Panc1 (cell line): ENCODE data around the gene NFATC1. TPM values are rescaled to one million over a fixed set of nuclear protein-coding genes. Genes with fewer than 3 reads are reported as not detected.

Experiments used
- ATAC-seq: fragments of 200-7000 bp; cut with Tn5 transposase; 2 replicates; pipeline ENCODE4 v1.9.1; 2020; ENCODE audit warnings: mild to moderate bottlenecking, moderate library complexity
- BruUV-seq: library from RNA; stranded (reverse); fragments of 400-500 nt; replicated peaks from 2 replicates; lab custom pipeline; 2021; lab: Mats Ljungman, UMichigan
- CTCF ChIA-PET: fragments of 300-600 bp; sonication (Branson Sonifier 250); formaldehyde crosslinking; loops from one replicate; lab custom pipeline; 2022; ENCODE audit warnings: antibody characterized with exemption; lab: Charles Lee
- POLR2A ChIA-PET: fragments of 300-600 bp; sonication (Branson Sonifier 250); formaldehyde crosslinking; loops from one replicate; lab custom pipeline; 2022; ENCODE audit warnings: antibody characterized with exemption; lab: Charles Lee
- DNase-seq: peaks from one replicate; pipeline ENCODE4 v3.0.0-alpha.2; 2010; ENCODE audit warnings: low read depth, low spot score
- H3K27ac ChIP-seq: 2 replicates; pipeline ENCODE4 v1.5.1; 2011; ENCODE audit warnings: mild to moderate bottlenecking, low read length, inconsistent platforms
- H3K27me3 ChIP-seq: fragments of 200-500 bp; sonication (Bioruptor generic); 2 replicates; pipeline ENCODE4 v1.6.0; 2014; ENCODE audit warnings: low read length, inconsistent platforms; ENCODE audit not compliant: control insufficient read depth, insufficient read depth
- H3K36me3 ChIP-seq: fragments of 200-500 bp; sonication (Bioruptor generic); 2 replicates; pipeline ENCODE4 v1.5.1; 2014; ENCODE audit warnings: inconsistent platforms, mild to moderate bottlenecking, low read length, moderate library complexity; ENCODE audit not compliant: control insufficient read depth, insufficient read depth
- H3K4me1 ChIP-seq: 2 replicates; pipeline ENCODE4 v1.5.1; 2011; ENCODE audit warnings: inconsistent platforms, mild to moderate bottlenecking, low read length, moderate library complexity; ENCODE audit not compliant: control insufficient read depth, insufficient read depth
- H3K4me3 ChIP-seq, 2 experiments: 2 replicates each; pipeline ENCODE4 v1.5.1; 2011 to 2012; ENCODE audit warnings: low read depth in 2 of 2, low read length in 2 of 2, mild to moderate bottlenecking in 2 of 2, inconsistent platforms in 1 of 2, moderate library complexity in 1 of 2
- H3K9me3 ChIP-seq: fragments of 200-500 bp; sonication (Bioruptor generic); 2 replicates; pipeline ENCODE4 v1.5.1; 2014; ENCODE audit warnings: low read depth, mild to moderate bottlenecking, inconsistent platforms, low read length, moderate library complexity; ENCODE audit not compliant: control insufficient read depth, insufficient read depth
- CTCF ChIP-seq: fragments of 450-650 bp; IDR thresholded peaks from 2 replicates; pipeline ENCODE4 v1.5.1; 2017; ENCODE audit warnings: mild to moderate bottlenecking
- POLR2AphosphoS5 ChIP-seq: IDR thresholded peaks from 2 replicates; pipeline ENCODE4 v1.6.1; 2012; ENCODE audit warnings: mild to moderate bottlenecking, low read depth, low read length, moderate library complexity
- REST ChIP-seq, 2 experiments: IDR thresholded peaks; 2 replicates each; pipeline ENCODE4 v1.6.1; 2011 to 2012; ENCODE audit warnings: low read depth in 2 of 2, control low read depth in 1 of 2, low read length in 1 of 2, mild to moderate bottlenecking in 1 of 2, moderate library complexity in 1 of 2; ENCODE audit not compliant: insufficient read depth in 1 of 2
- SIN3A ChIP-seq: IDR thresholded peaks from 2 replicates; pipeline ENCODE4 v1.6.1; 2012; ENCODE audit warnings: low read depth, mild to moderate bottlenecking, low read length, moderate library complexity, borderline replicate concordance; ENCODE audit not compliant: insufficient read depth
- TCF7L2 ChIP-seq: IDR thresholded peaks from 2 replicates; pipeline ENCODE4 v1.6.1; 2011; ENCODE audit warnings: mild to moderate bottlenecking, low read depth, low read length, inconsistent platforms
- in situ Hi-C: cut with HindIII; loops from 2 replicates; pipeline ENCODE4 v1.10.0; 2016; ENCODE audit warnings: low sequenced_read_pairs, low pct_unique_long_range_greater_than_20kb
- intact Hi-C: fragments of 100-400 bp; cut with micrococcal nuclease; formaldehyde crosslinking; loops from one replicate; pipeline ENCODE4 v1.10.0; 2022; ENCODE audit not compliant: unreplicated experiment
- total RNA-seq: library from RNA; stranded (reverse); gene quantifications from one replicate; pipeline ENCODE4 v1.2.1, GENCODE V29; 2021; ENCODE audit not compliant: unreplicated experiment

NFATC1 gene
- total RNA-seq, 1 experiment from 2014 or later, result 30.8 TPM

- no peaks in the 10 kb centered on the region for H3K9me3 ChIP-seq
- no peaks in the 10 kb centered on the region for H3K36me3 ChIP-seq
- no peak for ATAC-seq
- in situ Hi-C loops (no loop called here), intact Hi-C loops (no loop called here)
- no peak for DNase-seq
- H3K4me1 ChIP-seq, result no peaks in the 10 kb centered on the region
- H3K27me3 ChIP-seq, result no peaks in the 10 kb centered on the region
- ChIA-PET CTCF (no interaction called here), POLR2A (interaction anchor here (0.6 kb wide), 1 partner anchor 412 kb away, joined by 7 read pairs; no protein-coding TSS in a partner anchor)
- no peak for TF ChIP-seq POLR2AphosphoS5
- TF ChIP-seq REST (IDR thresholded peaks at IDR 0.05; ENCODE audit: insufficient read depth in 1 of 2, low read depth in 2 of 2, low read length in 1 of 2), result no peak
- no peak for TF ChIP-seq CTCF
- no peak for TF ChIP-seq SIN3A
- no peak for TF ChIP-seq TCF7L2
- BruUV-seq, result no TSS peak
- H3K27ac ChIP-seq, result no peak overlapping the region
- H3K4me3 ChIP-seq, result no peak overlapping the region
Measured at GRCh38 chr18:79418236-79418635, 22.5 kb downstream of the NFATC1 start.

- no peaks in the 10 kb centered on the region for H3K27me3 ChIP-seq
- POLR2A ChIA-PET, result no interaction called here
- intact Hi-C loops (no loop called here), in situ Hi-C loops (no loop called here)
- no peak for TF ChIP-seq TCF7L2
- no peak for TF ChIP-seq CTCF
- no peak for TF ChIP-seq REST (IDR thresholded peaks at IDR 0.05; ENCODE audit: insufficient read depth in 1 of 2, low read depth in 2 of 2, low read length in 1 of 2)
- TF ChIP-seq POLR2AphosphoS5, result no peak
- TF ChIP-seq SIN3A, result no peak
- no peaks in the 10 kb centered on the region for H3K9me3 ChIP-seq
- H3K36me3 ChIP-seq, result no peaks in the 10 kb centered on the region
- H3K27ac ChIP-seq, result no peak overlapping the region
- ATAC-seq, result no peak
- H3K4me1 ChIP-seq, result no peaks in the 10 kb centered on the region
- DNase-seq, result no peak
- CTCF ChIA-PET, result no interaction called here
- no TSS peak for BruUV-seq
- no peak overlapping the region for H3K4me3 ChIP-seq
Measured at GRCh38 chr18:79418642-79419041, 22.9 kb downstream of the NFATC1 start.
